Kidney epithelial cell (primary cell): ENCODE data around the gene SPINK9. TPM values are rescaled to one million over a fixed set of nuclear protein-coding genes. Genes with fewer than 3 reads are reported as not detected.
A peak's percentile ranks its signal among the peaks of the same experiment; 100 is the strongest.

Source experiments
- DNase-seq: peaks from one replicate; pipeline ENCODE4 v3.0.0-alpha.2; 2010; ENCODE audit warnings: low read depth
- H3K27me3 ChIP-seq: 2 replicates; pipeline ENCODE4 v1.6.0; 2011; ENCODE audit warnings: low read length; ENCODE audit not compliant: control insufficient read depth, insufficient read depth
- H3K36me3 ChIP-seq: 2 replicates; pipeline ENCODE4 v1.5.1; 2011; ENCODE audit warnings: low read length; ENCODE audit not compliant: control insufficient read depth, insufficient read depth
- H3K4me3 ChIP-seq: 2 replicates; pipeline ENCODE4 v1.5.1; 2011; ENCODE audit warnings: low read depth, mild to moderate bottlenecking, control low read depth, low read length
- total RNA-seq: library from RNA; depleted of rRNA; stranded (reverse); fragments of >200 nt; gene quantifications from 2 replicates; pipeline ENCODE4 v1.2.3, GENCODE V29; 2015
- TF ChIP-seq, protein P1 (sequence below): IDR thresholded peaks from 2 replicates; pipeline ENCODE4 v1.5.1; 2011; ENCODE audit warnings: mild to moderate bottlenecking, moderate library complexity, low read length, control low read depth, inconsistent platforms; ENCODE audit not compliant: insufficient read depth, poor library complexity, severe bottlenecking

The SPINK9 gene
- total RNA-seq, 1 donor from 2014 or later = not detected

- H3K36me3 ChIP-seq = no peaks in the 10 kb centered on the region
- no peak overlapping the region for H3K4me3 ChIP-seq
- no peaks in the 10 kb centered on the region for H3K27me3 ChIP-seq
- TF ChIP-seq, protein P1, sequence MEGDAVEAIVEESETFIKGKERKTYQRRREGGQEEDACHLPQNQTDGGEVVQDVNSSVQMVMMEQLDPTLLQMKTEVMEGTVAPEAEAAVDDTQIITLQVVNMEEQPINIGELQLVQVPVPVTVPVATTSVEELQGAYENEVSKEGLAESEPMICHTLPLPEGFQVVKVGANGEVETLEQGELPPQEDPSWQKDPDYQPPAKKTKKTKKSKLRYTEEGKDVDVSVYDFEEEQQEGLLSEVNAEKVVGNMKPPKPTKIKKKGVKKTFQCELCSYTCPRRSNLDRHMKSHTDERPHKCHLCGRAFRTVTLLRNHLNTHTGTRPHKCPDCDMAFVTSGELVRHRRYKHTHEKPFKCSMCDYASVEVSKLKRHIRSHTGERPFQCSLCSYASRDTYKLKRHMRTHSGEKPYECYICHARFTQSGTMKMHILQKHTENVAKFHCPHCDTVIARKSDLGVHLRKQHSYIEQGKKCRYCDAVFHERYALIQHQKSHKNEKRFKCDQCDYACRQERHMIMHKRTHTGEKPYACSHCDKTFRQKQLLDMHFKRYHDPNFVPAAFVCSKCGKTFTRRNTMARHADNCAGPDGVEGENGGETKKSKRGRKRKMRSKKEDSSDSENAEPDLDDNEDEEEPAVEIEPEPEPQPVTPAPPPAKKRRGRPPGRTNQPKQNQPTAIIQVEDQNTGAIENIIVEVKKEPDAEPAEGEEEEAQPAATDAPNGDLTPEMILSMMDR = peak; percentile 85
- DNase-seq = peak; percentile 21
Measured at GRCh38 chr5:148374690-148375360, 39.5 kb downstream of the SPINK9 start.

- no peaks in the 10 kb centered on the region for H3K36me3 ChIP-seq
- TF ChIP-seq, protein P1 = no peak
- H3K27me3 ChIP-seq = no peaks in the 10 kb centered on the region
- no peak overlapping the region for H3K4me3 ChIP-seq
- DNase-seq = no peak
Measured at GRCh38 chr5:148376198-148376597, 40.8 kb downstream of the SPINK9 start.

GRCh38 chr5:148378670-148379069, 43.3 kb downstream of the SPINK9 start:
- no peak for DNase-seq
- no peaks in the 10 kb centered on the region for H3K36me3 ChIP-seq
- no peaks in the 10 kb centered on the region for H3K27me3 ChIP-seq
- TF ChIP-seq, protein P1 = no peak
- H3K4me3 ChIP-seq = no peak overlapping the region

- TF ChIP-seq, protein P1 = no peak
- DNase-seq = no peak
- Histone ChIP-seq H3K4me3 (no peak overlapping the region), H3K36me3 (no peaks in the 10 kb centered on the region), H3K27me3 (no peaks in the 10 kb centered on the region)
Measured at GRCh38 chr5:148379340-148379739, 44.0 kb downstream of the SPINK9 start.

- TF ChIP-seq, protein P1 = no peak
- Histone ChIP-seq H3K36me3 (no peaks in the 10 kb centered on the region), H3K27me3 (no peaks in the 10 kb centered on the region), H3K4me3 (no peak overlapping the region)
- no peak for DNase-seq
Measured at GRCh38 chr5:148381906-148382305, 46.5 kb downstream of the SPINK9 start.

GRCh38 chr5:148382961-148383360, 47.6 kb downstream of the SPINK9 start:
- TF ChIP-seq, protein P1 = no peak
- Histone ChIP-seq H3K36me3 (no peaks in the 10 kb centered on the region), H3K4me3 (peak overlapping the region; percentile 81), H3K27me3 (no peaks in the 10 kb centered on the region)
- no peak for DNase-seq
